Adrenal gland (tissue), 12 donors: ENCODE results near the gene MRPL28. TPM values are rescaled to one million over a fixed set of nuclear protein-coding genes. Genes with fewer than 3 reads are reported as not detected.

Experiments used
- DNase-seq, 7 donors: peaks; one replicate each; pipeline ENCODE4 v3.0.0-alpha.2; 2019 to 2020
- H3K27ac ChIP-seq, 5 donors: fragments of 200-600 bp; sonication (generic) in 4 of 5; 1 replicate in 3 of 5; 2 replicates in 2 of 5; pipeline versions ENCODE4 v1.5.1 to v1.8.0; 2016 to 2020; ENCODE audit warnings: mild to moderate bottlenecking in 1 of 5
- H3K27me3 ChIP-seq: fragments of 200-600 bp; 2 replicates; pipeline ENCODE4 v1.8.0; 2021
- H3K36me3 ChIP-seq, 2 donors: fragments of 200-600 bp; replicated peaks in 1 of 2; 1 replicate in 1 of 2; 2 replicates in 1 of 2; pipeline versions ENCODE4 v1.5.1 to v1.8.0; 2018 to 2022
- H3K4me1 ChIP-seq, 2 donors: fragments of 200-600 bp; replicated peaks in 1 of 2; 1 replicate in 1 of 2; 2 replicates in 1 of 2; pipeline versions ENCODE4 v1.5.1 to v1.8.0; 2018 to 2021
- H3K4me3 ChIP-seq, 4 donors: fragments of 200-600 bp; sonication (generic) in 3 of 4; one replicate each; pipeline ENCODE4 v1.5.1; 2016 to 2018
- H3K9me3 ChIP-seq, 3 donors: fragments of 200-600 bp; sonication (generic) in 1 of 3; replicated peaks in 1 of 3; 1 replicate in 2 of 3; 2 replicates in 1 of 3; pipeline versions ENCODE4 v1.5.1 to v1.8.0; 2016 to 2021
- CTCF ChIP-seq, 6 experiments: fragments of 450-650 bp in 4 of 6; fragments of 200-600 bp in 2 of 6; sonication (generic) in 1 of 6; IDR thresholded peaks; 1 replicate in 5 of 6; 2 replicates in 1 of 6; pipeline versions ENCODE4 v1.5.1 to v1.8.0; 2016 to 2021; ENCODE audit warnings: antibody characterized with exemption in 6 of 6, mild to moderate bottlenecking in 2 of 6, moderate library complexity in 1 of 6
- POLR2A ChIP-seq, 2 donors: fragments of 450-650 bp; IDR thresholded peaks; one replicate each; pipeline ENCODE4 v1.6.1; 2017; ENCODE audit warnings: antibody characterized with exemption in 2 of 2, mild to moderate bottlenecking in 2 of 2, moderate library complexity in 1 of 2
- WGBS, 4 donors: extraction: QIAGEN DNeasy Blood & Tissue Kit in 2 of 4; methylation state at CpG; one replicate each; pipeline versions ENCODE4 v1.1.5 to v1.1.7; 2013 to 2017; 5-methylcytosine and 5-hydroxymethylcytosine counted together
- intact Hi-C, 2 donors: fragments of 100-400 bp; cut with DNase I; formaldehyde crosslinking; loops; one replicate each; pipeline versions ENCODE4 v1.14.1 to v1.15.0; 2022 to 2023
- polyA plus RNA-seq, 3 donors: library from polyadenylated mRNA; stranded (reverse); fragments of 200-250 nt in 2 of 3; fragments of 350-450 nt in 1 of 3; fragmentation: Illumina TruSeq in 1 of 3; extraction: RNeasy Lipid Tissue Mini Kit (QIAGEN cat#74804) in 1 of 3; gene quantifications; one replicate each; pipeline ENCODE4 v1.2.3, GENCODE V29; 2013 to 2014
- total RNA-seq, 9 donors: library from RNA; depleted of rRNA in 4 of 9; stranded (reverse); fragments of >200 nt in 4 of 9; fragments of 120-200 nt in 1 of 9; fragmentation: NEBNext Ultra II Directional in 1 of 9; extraction: Animal tissue kit (Norgen Biotek cat#: 25700) in 1 of 9; gene quantifications; one replicate each; pipeline versions ENCODE4 v1.1.0 to v1.2.4, GENCODE V29; 2013 to 2023
- donor health status: healthy with polysubstance abuse.
- donor health status: Bipolar disorder and iron deficiency.
- donor health status: DM: yes; HTN: yes; CAD: no.
- donor health status: DM: no; HTN: no; CAD: no.
- donor health status: DM: no; HTN: no; CAD: no.
- donor health status: DM: yes; HTN: yes; CAD: no.

The MRPL28 gene
- total and polyA plus RNA-seq, 12 donors = 42.9 to 155 (median 81.4) TPM

GRCh38 chr16:410516-411178, 40.3 kb upstream of the MRPL28 start:
- TF ChIP-seq POLR2A (IDR thresholded peaks at IDR 0.05) = peak in 1 of 2 donors; percentile 15
- TF ChIP-seq CTCF (IDR thresholded peaks at IDR 0.05) = no peak
- peak overlapping the region in 3 of 5 donors; percentile 0 to 75 (median 60) for H3K27ac ChIP-seq
- no peaks in the 10 kb centered on the region for H3K9me3 ChIP-seq
- 44 to 66% (median 63%) methylated on average over 9 to 36 of the region's 36 CpGs for WGBS, 4 donors
- peaks cover 0 to 8% of the 10 kb centered on the region in 2 donors for H3K4me1 ChIP-seq
- H3K36me3 ChIP-seq = no peaks in the 10 kb centered on the region
- intact Hi-C loops = no loop called here
- H3K4me3 ChIP-seq = no peak overlapping the region
- DNase-seq = peak; percentile 43 to 81 (median 79)
- H3K27me3 ChIP-seq = no peaks in the 10 kb centered on the region

- H3K27ac ChIP-seq = no peak overlapping the region
- no peaks in the 10 kb centered on the region for H3K27me3 ChIP-seq
- H3K9me3 ChIP-seq = no peaks in the 10 kb centered on the region
- TF ChIP-seq POLR2A (IDR thresholded peaks at IDR 0.05) (no peak), CTCF (IDR thresholded peaks at IDR 0.05) (no peak)
- WGBS, 4 donors = 89 to 100% (median 90%) methylated on average over 1 to 16 of the region's 16 CpGs
- no peak for DNase-seq
- no peaks in the 10 kb centered on the region for H3K36me3 ChIP-seq
- H3K4me1 ChIP-seq = peaks cover 3 to 15% of the 10 kb centered on the region in 2 donors
- intact Hi-C loops = no loop called here
- no peak overlapping the region for H3K4me3 ChIP-seq
Observed at GRCh38 chr16:407253-407652, 36.9 kb upstream of the MRPL28 start.

GRCh38 chr16:405548-406506, 35.5 kb upstream of the MRPL28 start:
- no peak for DNase-seq
- 88 to 92% (median 90%) methylated on average over 14 to 27 of the region's 27 CpGs for WGBS, 4 donors
- intact Hi-C loops = no loop called here
- Histone ChIP-seq H3K4me1 (peaks cover 3 to 16% of the 10 kb centered on the region in 2 donors), H3K4me3 (no peak overlapping the region), H3K27me3 (no peaks in the 10 kb centered on the region), H3K9me3 (no peaks in the 10 kb centered on the region), H3K36me3 (no peaks in the 10 kb centered on the region), H3K27ac (no peak overlapping the region)
- TF ChIP-seq CTCF (IDR thresholded peaks at IDR 0.05) = no peak
- no peak for TF ChIP-seq POLR2A (IDR thresholded peaks at IDR 0.05)

GRCh38 chr16:404971-405486, 34.7 kb upstream of the MRPL28 start:
- Histone ChIP-seq H3K4me3 (no peak overlapping the region), H3K4me1 (peaks cover 3 to 15% of the 10 kb centered on the region in 2 donors), H3K36me3 (no peaks in the 10 kb centered on the region), H3K9me3 (no peaks in the 10 kb centered on the region), H3K27me3 (no peaks in the 10 kb centered on the region), H3K27ac (no peak overlapping the region)
- TF ChIP-seq POLR2A (IDR thresholded peaks at IDR 0.05) = no peak
- WGBS, 4 donors = 90 to 100% (median 93%) methylated on average over 3 to 12 of the region's 12 CpGs
- DNase-seq = no peak
- intact Hi-C loops = no loop called here
